Hematopoietic multipotent progenitor cell (in vitro differentiated cells): Measurements from ENCODE around the gene ETFRF1. TPM values are rescaled to one million over a fixed set of nuclear protein-coding genes. Genes with fewer than 3 reads are reported as not detected.

Source experiments
- total RNA-seq: library from RNA; depleted of rRNA; stranded (reverse); fragments of >200 nt; gene quantifications from one replicate; pipeline ENCODE4 v1.2.3, GENCODE V29; 2012

ETFRF1 gene
- total RNA-seq, 1 donor: 15.1 TPM

Other genes starting within 250 kb of the ETFRF1 start
- gene BCAT1, start 246.1 kb upstream of the ETFRF1 start, total RNA-seq: 52.2 TPM
- gene DNAI7, start 77 bp upstream of the ETFRF1 start, total RNA-seq: 0.54 TPM
- gene KRAS, start 55.7 kb downstream of the ETFRF1 start, total RNA-seq: 12.4 TPM